Esophagus muscularis mucosa (tissue), 4 donors: Measurements from ENCODE around the gene ZNF827.

ENCODE experiments used
- EP300 ChIP-seq: sonication (generic); formaldehyde crosslinking; IDR thresholded peaks from one replicate; pipeline ENCODE4 v1.6.1; 2017; ENCODE audit warnings: antibody characterized with exemption
- POLR2A ChIP-seq: fragments of 450-650 bp; IDR thresholded peaks from one replicate; pipeline ENCODE4 v1.6.1; 2017; ENCODE audit warnings: antibody characterized with exemption, moderate library complexity, mild to moderate bottlenecking, low read depth
- POLR2AphosphoS5 ChIP-seq, 2 donors: sonication (generic); formaldehyde crosslinking; IDR thresholded peaks; one replicate each; pipeline ENCODE4 v1.6.1; 2017; ENCODE audit warnings: antibody characterized with exemption in 2 of 2
- TF ChIP-seq, protein P1 (sequence below), 3 experiments: fragments of 200-600 bp in 2 of 3; fragments of 450-650 bp in 1 of 3; sonication (generic) in 2 of 3; IDR thresholded peaks; one replicate each; pipeline ENCODE4 v1.5.1; 2017 to 2019; ENCODE audit warnings: antibody characterized with exemption in 3 of 3, mild to moderate bottlenecking in 2 of 3, moderate library complexity in 1 of 3

DNA sequence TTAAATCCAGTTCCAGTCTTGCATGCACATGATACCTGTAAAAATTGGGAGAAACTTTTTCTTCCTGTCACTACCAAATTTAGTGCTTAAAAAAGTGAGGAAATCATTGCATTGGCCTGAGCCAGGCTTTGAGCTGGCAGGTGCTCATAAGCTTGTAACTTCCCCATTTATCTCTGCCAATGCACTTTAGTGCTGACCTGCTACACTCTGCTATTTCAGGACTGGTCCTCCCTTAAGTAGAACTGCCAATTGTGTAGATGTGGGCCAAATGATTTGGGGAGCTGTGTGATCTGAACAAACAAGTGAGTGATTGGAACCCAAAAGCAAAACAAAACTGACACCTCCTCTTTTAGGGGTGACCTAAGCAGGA lies 51.8 kb downstream of the ZNF827 start:
- TF ChIP-seq, protein P1, sequence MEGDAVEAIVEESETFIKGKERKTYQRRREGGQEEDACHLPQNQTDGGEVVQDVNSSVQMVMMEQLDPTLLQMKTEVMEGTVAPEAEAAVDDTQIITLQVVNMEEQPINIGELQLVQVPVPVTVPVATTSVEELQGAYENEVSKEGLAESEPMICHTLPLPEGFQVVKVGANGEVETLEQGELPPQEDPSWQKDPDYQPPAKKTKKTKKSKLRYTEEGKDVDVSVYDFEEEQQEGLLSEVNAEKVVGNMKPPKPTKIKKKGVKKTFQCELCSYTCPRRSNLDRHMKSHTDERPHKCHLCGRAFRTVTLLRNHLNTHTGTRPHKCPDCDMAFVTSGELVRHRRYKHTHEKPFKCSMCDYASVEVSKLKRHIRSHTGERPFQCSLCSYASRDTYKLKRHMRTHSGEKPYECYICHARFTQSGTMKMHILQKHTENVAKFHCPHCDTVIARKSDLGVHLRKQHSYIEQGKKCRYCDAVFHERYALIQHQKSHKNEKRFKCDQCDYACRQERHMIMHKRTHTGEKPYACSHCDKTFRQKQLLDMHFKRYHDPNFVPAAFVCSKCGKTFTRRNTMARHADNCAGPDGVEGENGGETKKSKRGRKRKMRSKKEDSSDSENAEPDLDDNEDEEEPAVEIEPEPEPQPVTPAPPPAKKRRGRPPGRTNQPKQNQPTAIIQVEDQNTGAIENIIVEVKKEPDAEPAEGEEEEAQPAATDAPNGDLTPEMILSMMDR (IDR thresholded peaks at IDR 0.05), result no peak
- TF ChIP-seq POLR2AphosphoS5 (IDR thresholded peaks at IDR 0.05), result no peak
- TF ChIP-seq POLR2A, result no peak
- TF ChIP-seq EP300, result no peak
